GM18517 (cell line): ENCODE results near the gene KHK.

Source experiments
- ATAC-seq: cut with Tn5 transposase; IDR thresholded peaks from one replicate; pipeline ENCODE4 v1.9.1; 2021; ENCODE audit warnings: mild to moderate bottlenecking, moderate library complexity; ENCODE audit not compliant: unreplicated experiment

Gene KHK

GRCh38 chr2:27080603-27080936 lies 6.0 kb upstream of the KHK start:
- no peak for ATAC-seq

- ATAC-seq: no peak
These were observed 4.4 kb upstream of the KHK start for GRCh38 chr2:27081984-27082772.

GRCh38 chr2:27082773-27083409 lies 3.7 kb upstream of the KHK start:
- no peak for ATAC-seq

- no peak for ATAC-seq
These were observed 2.9 kb upstream of the KHK start for GRCh38 chr2:27083410-27084296.

GRCh38 chr2:27084297-27085061 lies 2.1 kb upstream of the KHK start:
- no peak for ATAC-seq

- ATAC-seq: no peak
These were observed 1.4 kb upstream of the KHK start for GRCh38 chr2:27085062-27085672.

GRCh38 chr2:27085673-27086089 lies 891 bp upstream of the KHK start:
- no peak for ATAC-seq

- ATAC-seq: peak; percentile 76
These were observed 365 bp upstream of the KHK start for GRCh38 chr2:27086090-27086723.

- ATAC-seq: no peak
These were observed 1.3 kb downstream of the KHK start for GRCh38 chr2:27087823-27088410.

- ATAC-seq: no peak
These were observed 2.1 kb downstream of the KHK start for GRCh38 chr2:27088634-27089033.

- no peak for ATAC-seq
These were observed 2.8 kb downstream of the KHK start for GRCh38 chr2:27089111-27089954.

- no peak for ATAC-seq
These were observed 5.4 kb downstream of the KHK start for GRCh38 chr2:27091746-27092695.

- no peak for ATAC-seq
These were observed 6.3 kb downstream of the KHK start for GRCh38 chr2:27092696-27093429.

- no peak for ATAC-seq
These were observed 7.1 kb downstream of the KHK start for GRCh38 chr2:27093430-27094352.

GRCh38 chr2:27094353-27094984 lies 7.9 kb downstream of the KHK start:
- ATAC-seq: no peak

GRCh38 chr2:27095427-27095744 lies 8.8 kb downstream of the KHK start:
- no peak for ATAC-seq
